Neural progenitor cell (in vitro differentiated cells): ENCODE results near the gene P2RY13. TPM values are rescaled to one million over a fixed set of nuclear protein-coding genes. Genes with fewer than 3 reads are reported as not detected.

Experiments used
- DNase-seq: peaks from one replicate; pipeline ENCODE4 v3.0.0-alpha.2; 2016; ENCODE audit warnings: low spot score
- H2AFZ ChIP-seq: fragments of 200-600 bp; sonication (generic); replicated peaks from 2 replicates; pipeline ENCODE4 v1.6.1; 2016; ENCODE audit warnings: antibody characterized with exemption
- H3F3A ChIP-seq: fragments of 200-600 bp; sonication (generic); 2 replicates; pipeline ENCODE4 v1.6.1; 2016; ENCODE audit warnings: antibody characterized with exemption, low read depth
- H3K27ac ChIP-seq: fragments of 200-600 bp; sonication (generic); 2 replicates; pipeline ENCODE4 v1.5.1; 2016; ENCODE audit warnings: mild to moderate bottlenecking
- H3K27me3 ChIP-seq: fragments of 200-600 bp; sonication (generic); 2 replicates; pipeline ENCODE4 v1.6.1; 2016; ENCODE audit warnings: mild to moderate bottlenecking, moderate library complexity
- H3K36me3 ChIP-seq: fragments of 200-600 bp; sonication (generic); 2 replicates; pipeline ENCODE4 v1.5.1; 2016
- H3K4me1 ChIP-seq: fragments of 200-600 bp; sonication (generic); 2 replicates; pipeline ENCODE4 v1.6.1; 2016; ENCODE audit warnings: mixed run types
- H3K4me2 ChIP-seq: fragments of 200-600 bp; sonication (generic); 2 replicates; pipeline ENCODE4 v1.6.1; 2016
- H3K4me3 ChIP-seq: fragments of 200-600 bp; sonication (generic); 2 replicates; pipeline ENCODE4 v1.5.1; 2016
- H3K79me2 ChIP-seq: fragments of 200-600 bp; sonication (generic); 2 replicates; pipeline ENCODE4 v1.6.1; 2016; ENCODE audit warnings: low read depth
- H3K9ac ChIP-seq: fragments of 200-600 bp; sonication (generic); 2 replicates; pipeline ENCODE4 v1.6.1; 2016
- H3K9me3 ChIP-seq: fragments of 200-600 bp; sonication (generic); 2 replicates; pipeline ENCODE4 v1.5.1; 2016; ENCODE audit warnings: low read depth
- H4K20me1 ChIP-seq: fragments of 200-600 bp; sonication (generic); 2 replicates; pipeline ENCODE4 v1.6.1; 2016; ENCODE audit warnings: low read depth
- H3K27ac Mint-ChIP-seq: 3 replicates; pipeline ENCODE4 v1.8.0; 2021; ENCODE audit warnings: mixed read lengths
- H3K27me3 Mint-ChIP-seq: 2 replicates; pipeline ENCODE4 v1.8.0; 2022; ENCODE audit warnings: low read depth, mild to moderate bottlenecking, inconsistent platforms, moderate library complexity, mixed read lengths; ENCODE audit not compliant: insufficient read depth
- H3K36me3 Mint-ChIP-seq: 3 replicates; pipeline ENCODE4 v1.8.0; 2021; ENCODE audit warnings: mixed read lengths
- H3K4me1 Mint-ChIP-seq: 3 replicates; pipeline ENCODE4 v1.8.0; 2021; ENCODE audit warnings: mixed read lengths
- H3K4me3 Mint-ChIP-seq: 3 replicates; pipeline ENCODE4 v1.8.0; 2021; ENCODE audit warnings: mild to moderate bottlenecking, moderate library complexity, mixed read lengths
- H3K9me3 Mint-ChIP-seq: 3 replicates; pipeline ENCODE4 v1.8.0; 2020; ENCODE audit warnings: mixed read lengths
- CTCF ChIP-seq: fragments of 200-600 bp; sonication (generic); IDR thresholded peaks from 2 replicates; pipeline ENCODE4 v1.5.1; 2017; ENCODE audit warnings: antibody characterized with exemption, mild to moderate bottlenecking
- EZH2 ChIP-seq: fragments of 200-600 bp; sonication (generic); IDR thresholded peaks from 2 replicates; pipeline ENCODE4 v1.6.1; 2017; ENCODE audit warnings: antibody characterized with exemption, mild to moderate bottlenecking, moderate library complexity
- EZH2phosphoT487 ChIP-seq: fragments of 200-600 bp; sonication (generic); IDR thresholded peaks from 2 replicates; pipeline ENCODE4 v1.6.1; 2017; ENCODE audit warnings: antibody characterized with exemption
- total RNA-seq: library from RNA; depleted of rRNA; stranded (reverse); fragments of >200 nt; gene quantifications from 2 replicates; pipeline ENCODE4 v1.2.3, GENCODE V29; 2015; ENCODE audit warnings: low replicate concordance

The P2RY13 gene
- total RNA-seq, 1 donor from 2014 or later: not detected

GRCh38 chr3:151327571-151328198 is 1.7 kb downstream of the P2RY13 start:
- no peaks in the 10 kb centered on the region for H3K36me3 Mint-ChIP-seq
- Histone ChIP-seq H3K9ac (no peak overlapping the region), H3K4me2 (no peak overlapping the region), H3K4me3 (no peak overlapping the region), H2AFZ (no peak overlapping the region), H3K9me3 (no peaks in the 10 kb centered on the region), H4K20me1 (no peaks in the 10 kb centered on the region), H3F3A (no peaks in the 10 kb centered on the region), H3K36me3 (no peaks in the 10 kb centered on the region), H3K79me2 (no peaks in the 10 kb centered on the region), H3K27ac (no peak overlapping the region), H3K27me3 (no peaks in the 10 kb centered on the region), H3K4me1 (no peaks in the 10 kb centered on the region)
- no peak overlapping the region for H3K27ac Mint-ChIP-seq
- no peak for DNase-seq
- TF ChIP-seq EZH2 (no peak), CTCF (peak; percentile 72)
- no peaks in the 10 kb centered on the region for H3K4me1 Mint-ChIP-seq
- no peaks in the 10 kb centered on the region for H3K9me3 Mint-ChIP-seq
- H3K4me3 Mint-ChIP-seq: no peak overlapping the region
- no peaks in the 10 kb centered on the region for H3K27me3 Mint-ChIP-seq

GRCh38 chr3:151322511-151322910 is 6.8 kb downstream of the P2RY13 start:
- Histone ChIP-seq H3K27me3 (no peaks in the 10 kb centered on the region), H3F3A (no peaks in the 10 kb centered on the region), H3K9me3 (no peaks in the 10 kb centered on the region), H3K4me3 (no peak overlapping the region), H3K4me1 (no peaks in the 10 kb centered on the region), H3K4me2 (no peak overlapping the region), H3K79me2 (no peaks in the 10 kb centered on the region), H2AFZ (no peak overlapping the region), H3K27ac (no peak overlapping the region), H3K36me3 (no peaks in the 10 kb centered on the region), H3K9ac (no peak overlapping the region), H4K20me1 (no peaks in the 10 kb centered on the region)
- TF ChIP-seq EZH2phosphoT487: no peak
- TF ChIP-seq EZH2: no peak
- no peak for TF ChIP-seq CTCF
- peaks cover 3% of the 10 kb centered on the region for H3K4me1 Mint-ChIP-seq
- no peaks in the 10 kb centered on the region for H3K9me3 Mint-ChIP-seq
- no peaks in the 10 kb centered on the region for H3K27me3 Mint-ChIP-seq
- H3K4me3 Mint-ChIP-seq: no peak overlapping the region
- no peak overlapping the region for H3K27ac Mint-ChIP-seq
- DNase-seq: no peak
- H3K36me3 Mint-ChIP-seq: no peaks in the 10 kb centered on the region

- no peaks in the 10 kb centered on the region for H3K27me3 ChIP-seq
- H3K9me3 ChIP-seq: no peaks in the 10 kb centered on the region
- no peak overlapping the region for H2AFZ ChIP-seq
- H3K27ac Mint-ChIP-seq: no peak overlapping the region
- H3K4me2 ChIP-seq: no peak overlapping the region
- H3K36me3 ChIP-seq: no peaks in the 10 kb centered on the region
- H3K4me1 Mint-ChIP-seq: peaks cover 3% of the 10 kb centered on the region
- H3K9me3 Mint-ChIP-seq: no peaks in the 10 kb centered on the region
- H3K9ac ChIP-seq: no peak overlapping the region
- no peaks in the 10 kb centered on the region for H3K36me3 Mint-ChIP-seq
- H3K4me3 ChIP-seq: no peak overlapping the region
- no peak for DNase-seq
- no peak overlapping the region for H3K4me3 Mint-ChIP-seq
- H3K27ac ChIP-seq: no peak overlapping the region
- H3K4me1 ChIP-seq: no peaks in the 10 kb centered on the region
- H3K27me3 Mint-ChIP-seq: no peaks in the 10 kb centered on the region
- H3K79me2 ChIP-seq: no peaks in the 10 kb centered on the region
- no peaks in the 10 kb centered on the region for H3F3A ChIP-seq
- no peak for TF ChIP-seq EZH2phosphoT487
- TF ChIP-seq CTCF: no peak
- no peak for TF ChIP-seq EZH2
- H4K20me1 ChIP-seq: no peaks in the 10 kb centered on the region
These were observed 7.8 kb downstream of the P2RY13 start for GRCh38 chr3:151321526-151321925.
